LNCAP (cell line): Measurements from ENCODE around the gene OVOL2.

Source experiments
- TF ChIP-seq, protein P1 (sequence below): fragments of 450-650 bp; IDR thresholded peaks from 2 replicates; pipeline ENCODE4 v1.5.1; 2017; ENCODE audit warnings: mild to moderate bottlenecking

Gene OVOL2

DNA sequence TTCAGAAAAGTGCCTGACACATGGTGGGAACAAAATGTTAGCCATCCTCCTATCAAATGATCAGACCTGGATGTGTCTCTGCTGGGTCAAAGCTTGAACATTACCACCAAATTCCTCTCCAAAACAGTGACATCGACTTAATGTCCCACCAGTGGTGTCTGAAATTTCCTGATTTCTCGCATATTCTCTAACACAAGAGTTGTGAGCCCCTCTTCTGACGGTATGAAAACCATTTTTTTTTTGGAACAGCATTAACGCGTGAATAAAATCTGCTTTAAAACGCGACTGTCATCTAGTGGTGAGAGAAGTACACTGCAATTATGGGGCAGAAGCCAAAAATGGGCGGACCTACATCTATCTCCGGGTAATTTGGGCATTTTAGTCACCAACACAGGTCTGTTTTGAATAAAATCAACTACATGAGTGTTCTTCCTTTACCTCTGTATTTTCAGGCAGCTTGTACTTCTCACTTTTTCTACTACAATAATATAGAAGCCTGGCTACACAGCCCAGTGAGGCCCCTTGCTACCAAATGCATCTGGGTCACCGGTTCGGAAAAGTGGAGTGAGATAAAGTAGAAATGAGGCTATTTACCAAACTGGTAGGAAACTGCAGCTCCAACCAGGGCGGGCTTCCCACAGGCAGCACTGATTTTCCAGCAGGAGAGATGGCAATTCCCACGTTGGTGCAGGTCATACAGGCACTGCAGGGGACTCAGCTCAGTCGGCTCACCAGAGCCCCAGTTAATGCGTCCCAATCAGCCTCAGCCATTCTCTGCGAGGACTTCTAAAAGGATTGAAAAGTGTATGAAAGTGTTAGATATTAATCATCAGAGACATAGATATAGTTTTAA, 61.5 kb downstream of the OVOL2 start:
- TF ChIP-seq, protein P1, sequence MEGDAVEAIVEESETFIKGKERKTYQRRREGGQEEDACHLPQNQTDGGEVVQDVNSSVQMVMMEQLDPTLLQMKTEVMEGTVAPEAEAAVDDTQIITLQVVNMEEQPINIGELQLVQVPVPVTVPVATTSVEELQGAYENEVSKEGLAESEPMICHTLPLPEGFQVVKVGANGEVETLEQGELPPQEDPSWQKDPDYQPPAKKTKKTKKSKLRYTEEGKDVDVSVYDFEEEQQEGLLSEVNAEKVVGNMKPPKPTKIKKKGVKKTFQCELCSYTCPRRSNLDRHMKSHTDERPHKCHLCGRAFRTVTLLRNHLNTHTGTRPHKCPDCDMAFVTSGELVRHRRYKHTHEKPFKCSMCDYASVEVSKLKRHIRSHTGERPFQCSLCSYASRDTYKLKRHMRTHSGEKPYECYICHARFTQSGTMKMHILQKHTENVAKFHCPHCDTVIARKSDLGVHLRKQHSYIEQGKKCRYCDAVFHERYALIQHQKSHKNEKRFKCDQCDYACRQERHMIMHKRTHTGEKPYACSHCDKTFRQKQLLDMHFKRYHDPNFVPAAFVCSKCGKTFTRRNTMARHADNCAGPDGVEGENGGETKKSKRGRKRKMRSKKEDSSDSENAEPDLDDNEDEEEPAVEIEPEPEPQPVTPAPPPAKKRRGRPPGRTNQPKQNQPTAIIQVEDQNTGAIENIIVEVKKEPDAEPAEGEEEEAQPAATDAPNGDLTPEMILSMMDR, result peak; percentile 99

- TF ChIP-seq, protein P1, result no peak
Measured at GRCh38 chr20:17993546-17993945, 64.2 kb downstream of the OVOL2 start.

DNA sequence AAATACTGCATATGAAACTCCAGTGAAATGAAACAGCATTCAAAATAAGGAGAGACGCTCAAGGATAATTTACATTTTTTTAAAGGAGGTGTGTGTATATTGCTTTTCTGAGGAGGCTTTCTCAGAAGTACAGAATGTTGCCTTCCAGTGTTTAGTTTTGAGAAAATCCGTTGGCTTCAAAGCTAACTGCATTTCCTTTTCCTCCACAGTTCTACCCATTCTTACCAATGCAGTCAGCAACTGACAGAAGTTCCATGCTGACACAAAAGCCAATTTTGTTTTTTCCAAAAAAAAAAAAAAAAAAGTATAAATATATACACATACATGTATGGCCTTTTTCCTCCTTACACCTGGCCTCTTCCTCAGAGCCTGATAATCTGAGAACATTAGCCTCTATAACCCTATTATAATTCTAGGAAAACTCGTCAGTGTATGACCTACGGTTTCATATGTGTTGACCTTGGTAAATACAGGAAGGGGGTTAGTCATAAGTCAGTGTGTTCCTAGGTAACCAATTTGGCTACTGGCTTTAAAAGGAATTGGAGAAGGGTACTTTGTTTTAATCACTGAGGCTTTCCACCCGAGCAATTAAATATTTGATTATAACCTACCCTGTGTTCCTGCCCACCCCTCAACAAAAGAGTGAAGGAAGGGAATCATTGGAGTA, 64.7 kb downstream of the OVOL2 start:
- TF ChIP-seq, protein P1, result no peak

GRCh38 chr20:17992224-17992637, 65.5 kb downstream of the OVOL2 start:
- TF ChIP-seq, protein P1, result no peak

GRCh38 chr20:17990278-17990972, 67.3 kb downstream of the OVOL2 start:
- TF ChIP-seq, protein P1, result no peak

- TF ChIP-seq, protein P1, result no peak
Measured at GRCh38 chr20:17987988-17988387, 69.7 kb downstream of the OVOL2 start.

- TF ChIP-seq, protein P1, result no peak
Measured at GRCh38 chr20:17985388-17986018, 72.2 kb downstream of the OVOL2 start.
